Measurements from ENCODE around the gene RHBDL1. TPM values are rescaled to one million over a fixed set of nuclear protein-coding genes. Genes with fewer than 3 reads are reported as not detected.

Gene RHBDL1
- total and polyA plus RNA-seq, 2 experiments from 2014 or later: 3.4 to 4.2 TPM

- peaks cover 18% of the 10 kb centered on the region for H3K4me1 ChIP-seq (ENCODE audit: insufficient read depth)
- no peak overlapping the region for H2AFZ ChIP-seq
- no peak for DNase-seq (ENCODE audit: low spot score)
- no peak for TF ChIP-seq EZH2 (IDR thresholded peaks at IDR 0.05; ENCODE audit: borderline replicate concordance)
- TF ChIP-seq CTCF (IDR thresholded peaks at IDR 0.05; ENCODE audit: poor library complexity): no peak
- no peaks in the 10 kb centered on the region for H3K36me3 ChIP-seq (replicated peaks; ENCODE audit: insufficient read depth, low read depth)
- no peaks in the 10 kb centered on the region for H4K20me1 ChIP-seq (ENCODE audit: insufficient read depth, poor library complexity, severe bottlenecking)
- no peaks in the 10 kb centered on the region for H3K9me2 ChIP-seq (replicated peaks; ENCODE audit: insufficient read depth)
- no peaks in the 10 kb centered on the region for H3K27me3 ChIP-seq
- H3K79me2 ChIP-seq: peaks cover 23% of the 10 kb centered on the region
- no peaks in the 10 kb centered on the region for H3K9me3 ChIP-seq (ENCODE audit: low read depth)
- WGBS (ENCODE audit: low lambda C conversion rate, missing lambda C conversion rate): 97% methylated on average over 19 of the region's 19 CpGs
- no peak overlapping the region for H3K27ac ChIP-seq
- no peak overlapping the region for H3K4me3 ChIP-seq
- H3K4me2 ChIP-seq: no peak overlapping the region
Observed at GRCh38 chr16:672371-672770, 3.1 kb upstream of the RHBDL1 start.

- Histone ChIP-seq H3K4me1 (ENCODE audit: insufficient read depth) (peaks cover 14% of the 10 kb centered on the region), H4K20me1 (ENCODE audit: insufficient read depth, poor library complexity, severe bottlenecking) (no peaks in the 10 kb centered on the region), H3K27me3 (no peaks in the 10 kb centered on the region), H3K27ac (no peak overlapping the region), H3K9me2 (replicated peaks; ENCODE audit: insufficient read depth) (no peaks in the 10 kb centered on the region), H3K4me3 (no peak overlapping the region), H3K4me2 (no peak overlapping the region), H2AFZ (no peak overlapping the region), H3K79me2 (peaks cover 23% of the 10 kb centered on the region), H3K9me3 (ENCODE audit: low read depth) (no peaks in the 10 kb centered on the region), H3K36me3 (replicated peaks; ENCODE audit: insufficient read depth, low read depth) (no peaks in the 10 kb centered on the region)
- TF ChIP-seq EZH2phosphoT487 (IDR thresholded peaks at IDR 0.05; ENCODE audit: low read depth, severe bottlenecking, unreplicated experiment): no peak
- TF ChIP-seq EZH2 (IDR thresholded peaks at IDR 0.05; ENCODE audit: borderline replicate concordance): no peak
- no peak for TF ChIP-seq CTCF (IDR thresholded peaks at IDR 0.05; ENCODE audit: poor library complexity)
- DNase-seq (ENCODE audit: low spot score): no peak
- WGBS (ENCODE audit: low lambda C conversion rate, missing lambda C conversion rate): 94% methylated on average over 21 of the region's 21 CpGs
Observed at GRCh38 chr16:672851-673250, 2.6 kb upstream of the RHBDL1 start.

- no peaks in the 10 kb centered on the region for H3K9me3 ChIP-seq (ENCODE audit: low read depth)
- peaks cover 14% of the 10 kb centered on the region for H3K4me1 ChIP-seq (ENCODE audit: insufficient read depth)
- no peak overlapping the region for H2AFZ ChIP-seq
- no peak for TF ChIP-seq EZH2phosphoT487 (IDR thresholded peaks at IDR 0.05; ENCODE audit: low read depth, severe bottlenecking, unreplicated experiment)
- TF ChIP-seq EZH2 (IDR thresholded peaks at IDR 0.05; ENCODE audit: borderline replicate concordance): no peak
- no peak for TF ChIP-seq CTCF (IDR thresholded peaks at IDR 0.05; ENCODE audit: poor library complexity)
- H3K36me3 ChIP-seq (replicated peaks; ENCODE audit: insufficient read depth, low read depth): no peaks in the 10 kb centered on the region
- peaks cover 17% of the 10 kb centered on the region for H3K79me2 ChIP-seq
- no peak for DNase-seq (ENCODE audit: low spot score)
- no peaks in the 10 kb centered on the region for H3K9me2 ChIP-seq (replicated peaks; ENCODE audit: insufficient read depth)
- H3K27me3 ChIP-seq: no peaks in the 10 kb centered on the region
- no peaks in the 10 kb centered on the region for H4K20me1 ChIP-seq (ENCODE audit: insufficient read depth, poor library complexity, severe bottlenecking)
- no peak overlapping the region for H3K4me2 ChIP-seq
- H3K4me3 ChIP-seq: no peak overlapping the region
- H3K27ac ChIP-seq: no peak overlapping the region
- 96% methylated on average over 12 of the region's 18 CpGs for WGBS (ENCODE audit: low lambda C conversion rate, missing lambda C conversion rate)
Observed at GRCh38 chr16:673399-673991, 2.0 kb upstream of the RHBDL1 start.

All from hepatocyte (in vitro differentiated cells).